Memory B cell (primary cell): ENCODE results near the gene ICE1.

Source experiments
- ATAC-seq: fragments of 150-1000 bp; cut with Tn5 transposase; 2 replicates; pipeline ENCODE4 v1.10.0; 2021; ENCODE audit warnings: low read depth, mild to moderate bottlenecking, moderate library complexity
- DNase-seq, 2 donors: peaks; one replicate each; pipeline ENCODE4 v3.0.0; 2022; ENCODE audit warnings: low spot score in 2 of 2
- H3K27ac Mint-ChIP-seq: one replicate; pipeline ENCODE4 v1.8.0; 2022; ENCODE audit warnings: mild to moderate bottlenecking, moderate library complexity, mixed read lengths
- H3K27me3 Mint-ChIP-seq: one replicate; pipeline ENCODE4 v1.8.0; 2022; ENCODE audit warnings: mixed read lengths
- H3K36me3 Mint-ChIP-seq: one replicate; pipeline ENCODE4 v1.8.0; 2022; ENCODE audit warnings: mild to moderate bottlenecking, mixed read lengths
- H3K4me1 Mint-ChIP-seq: one replicate; pipeline ENCODE4 v1.8.0; 2022; ENCODE audit warnings: mixed read lengths
- H3K4me3 Mint-ChIP-seq: one replicate; pipeline ENCODE4 v1.8.0; 2022; ENCODE audit warnings: mild to moderate bottlenecking, moderate library complexity, mixed read lengths
- H3K9me3 Mint-ChIP-seq: one replicate; pipeline ENCODE4 v1.8.0; 2022; ENCODE audit warnings: mixed read lengths

Gene ICE1

GRCh38 chr5:5437227-5438172, 15.0 kb downstream of the ICE1 start:
- Mint-ChIP-seq H3K27ac (peak overlapping the region; percentile 58), H3K9me3 (no peaks in the 10 kb centered on the region), H3K4me3 (no peak overlapping the region), H3K36me3 (peaks cover 21% of the 10 kb centered on the region), H3K4me1 (peaks cover 3% of the 10 kb centered on the region), H3K27me3 (no peaks in the 10 kb centered on the region)
- ATAC-seq (no peak), DNase-seq (no peak)

- H3K9me3 Mint-ChIP-seq = no peaks in the 10 kb centered on the region
- H3K36me3 Mint-ChIP-seq = peaks cover 32% of the 10 kb centered on the region
- H3K27me3 Mint-ChIP-seq = no peaks in the 10 kb centered on the region
- no peak for ATAC-seq
- DNase-seq = no peak
- no peak overlapping the region for H3K4me3 Mint-ChIP-seq
- H3K4me1 Mint-ChIP-seq = no peaks in the 10 kb centered on the region
- H3K27ac Mint-ChIP-seq = no peak overlapping the region
Measured at GRCh38 chr5:5451863-5452262, 29.4 kb downstream of the ICE1 start.

- no peak overlapping the region for H3K4me3 Mint-ChIP-seq
- H3K9me3 Mint-ChIP-seq = no peaks in the 10 kb centered on the region
- ATAC-seq (no peak), DNase-seq (no peak)
- no peaks in the 10 kb centered on the region for H3K4me1 Mint-ChIP-seq
- H3K36me3 Mint-ChIP-seq = peaks cover 42% of the 10 kb centered on the region
- no peak overlapping the region for H3K27ac Mint-ChIP-seq
- H3K27me3 Mint-ChIP-seq = no peaks in the 10 kb centered on the region
Measured at GRCh38 chr5:5453131-5453530, 30.7 kb downstream of the ICE1 start.

GRCh38 chr5:5454391-5454790, 31.9 kb downstream of the ICE1 start:
- DNase-seq (no peak), ATAC-seq (no peak)
- Mint-ChIP-seq H3K9me3 (no peaks in the 10 kb centered on the region), H3K27me3 (no peaks in the 10 kb centered on the region), H3K4me3 (no peak overlapping the region), H3K36me3 (peaks cover 49% of the 10 kb centered on the region), H3K27ac (no peak overlapping the region), H3K4me1 (peaks cover 2% of the 10 kb centered on the region)

GRCh38 chr5:5456858-5457257, 34.4 kb downstream of the ICE1 start:
- H3K27ac Mint-ChIP-seq = no peak overlapping the region
- no peak for DNase-seq

GRCh38 chr5:5460311-5460710, 37.8 kb downstream of the ICE1 start:
- DNase-seq (no peak), ATAC-seq (no peak)
- no peaks in the 10 kb centered on the region for H3K27me3 Mint-ChIP-seq
- peaks cover 2% of the 10 kb centered on the region for H3K4me1 Mint-ChIP-seq
- peaks cover 63% of the 10 kb centered on the region for H3K36me3 Mint-ChIP-seq
- no peak overlapping the region for H3K27ac Mint-ChIP-seq
- no peak overlapping the region for H3K4me3 Mint-ChIP-seq
- H3K9me3 Mint-ChIP-seq = no peaks in the 10 kb centered on the region

More at GRCh38 chr5:5456858-5457257, 34.4 kb downstream of the ICE1 start:
- ATAC-seq = no peak
- H3K27me3 Mint-ChIP-seq = no peaks in the 10 kb centered on the region
- no peak overlapping the region for H3K4me3 Mint-ChIP-seq
- H3K4me1 Mint-ChIP-seq = peaks cover 2% of the 10 kb centered on the region
- no peaks in the 10 kb centered on the region for H3K9me3 Mint-ChIP-seq
- H3K36me3 Mint-ChIP-seq = peaks cover 59% of the 10 kb centered on the region

- DNase-seq (no peak), ATAC-seq (no peak)
- no peaks in the 10 kb centered on the region for H3K27me3 Mint-ChIP-seq
- no peak overlapping the region for H3K4me3 Mint-ChIP-seq
- H3K9me3 Mint-ChIP-seq = no peaks in the 10 kb centered on the region
- H3K4me1 Mint-ChIP-seq = peaks cover 2% of the 10 kb centered on the region
- peaks cover 60% of the 10 kb centered on the region for H3K36me3 Mint-ChIP-seq
- H3K27ac Mint-ChIP-seq = no peak overlapping the region
Measured at GRCh38 chr5:5461012-5461411, 38.5 kb downstream of the ICE1 start.

GRCh38 chr5:5464036-5464715, 41.7 kb downstream of the ICE1 start:
- no peak overlapping the region for H3K4me3 Mint-ChIP-seq
- H3K27ac Mint-ChIP-seq = no peak overlapping the region
- H3K9me3 Mint-ChIP-seq = no peaks in the 10 kb centered on the region
- DNase-seq (no peak), ATAC-seq (no peak)
- peaks cover 52% of the 10 kb centered on the region for H3K36me3 Mint-ChIP-seq
- no peaks in the 10 kb centered on the region for H3K27me3 Mint-ChIP-seq
- H3K4me1 Mint-ChIP-seq = peaks cover 2% of the 10 kb centered on the region

- Mint-ChIP-seq H3K4me1 (peaks cover 3% of the 10 kb centered on the region), H3K4me3 (no peak overlapping the region), H3K27ac (no peak overlapping the region), H3K36me3 (peaks cover 33% of the 10 kb centered on the region), H3K27me3 (no peaks in the 10 kb centered on the region), H3K9me3 (no peaks in the 10 kb centered on the region)
- no peak for ATAC-seq
- no peak for DNase-seq
Measured at GRCh38 chr5:5466227-5466626, 43.8 kb downstream of the ICE1 start.

- no peak overlapping the region for H3K27ac Mint-ChIP-seq
- H3K9me3 Mint-ChIP-seq = no peaks in the 10 kb centered on the region
- no peaks in the 10 kb centered on the region for H3K27me3 Mint-ChIP-seq
- DNase-seq (no peak), ATAC-seq (no peak)
- peaks cover 3% of the 10 kb centered on the region for H3K4me1 Mint-ChIP-seq
- peaks cover 24% of the 10 kb centered on the region for H3K36me3 Mint-ChIP-seq
- H3K4me3 Mint-ChIP-seq = no peak overlapping the region
Measured at GRCh38 chr5:5467737-5468136, 45.3 kb downstream of the ICE1 start.

GRCh38 chr5:5470933-5471332, 48.5 kb downstream of the ICE1 start:
- H3K4me3 Mint-ChIP-seq = no peak overlapping the region
- no peaks in the 10 kb centered on the region for H3K9me3 Mint-ChIP-seq
- no peaks in the 10 kb centered on the region for H3K27me3 Mint-ChIP-seq
- H3K36me3 Mint-ChIP-seq = peaks cover 23% of the 10 kb centered on the region
- peaks cover 3% of the 10 kb centered on the region for H3K4me1 Mint-ChIP-seq
- peak overlapping the region; percentile 10 for H3K27ac Mint-ChIP-seq
- ATAC-seq = no peak
- DNase-seq = no peak

- H3K36me3 Mint-ChIP-seq = peaks cover 27% of the 10 kb centered on the region
- no peak overlapping the region for H3K4me3 Mint-ChIP-seq
- H3K27me3 Mint-ChIP-seq = no peaks in the 10 kb centered on the region
- H3K9me3 Mint-ChIP-seq = no peaks in the 10 kb centered on the region
- peaks cover 3% of the 10 kb centered on the region for H3K4me1 Mint-ChIP-seq
- ATAC-seq = no peak
- no peak for DNase-seq
- H3K27ac Mint-ChIP-seq = no peak overlapping the region
Measured at GRCh38 chr5:5473226-5473625, 50.7 kb downstream of the ICE1 start.

GRCh38 chr5:5474961-5475360, 52.5 kb downstream of the ICE1 start:
- H3K36me3 Mint-ChIP-seq = peaks cover 33% of the 10 kb centered on the region
- DNase-seq = no peak

GRCh38 chr5:5475975-5476374, 53.5 kb downstream of the ICE1 start:
- DNase-seq = no peak
- no peak overlapping the region for H3K4me3 Mint-ChIP-seq
- no peak for ATAC-seq
- peaks cover 15% of the 10 kb centered on the region for H3K4me1 Mint-ChIP-seq
- peak overlapping the region; percentile 41 for H3K27ac Mint-ChIP-seq
- peaks cover 33% of the 10 kb centered on the region for H3K36me3 Mint-ChIP-seq
- H3K9me3 Mint-ChIP-seq = no peaks in the 10 kb centered on the region
- H3K27me3 Mint-ChIP-seq = no peaks in the 10 kb centered on the region

More at GRCh38 chr5:5474961-5475360, 52.5 kb downstream of the ICE1 start:
- Mint-ChIP-seq H3K27ac (no peak overlapping the region), H3K4me1 (peaks cover 10% of the 10 kb centered on the region), H3K4me3 (no peak overlapping the region), H3K27me3 (no peaks in the 10 kb centered on the region), H3K9me3 (no peaks in the 10 kb centered on the region)
- ATAC-seq = no peak
